Measurements from ENCODE around the gene COMMD4.
A peak's percentile ranks its signal among the peaks of the same experiment; 100 is the strongest.
"Not testable (repeated sequence)": the region's sequence is repeated elsewhere in the genome, so short reads cannot be mapped to it uniquely, and the experiment has no call there.

The COMMD4 gene

DNA sequence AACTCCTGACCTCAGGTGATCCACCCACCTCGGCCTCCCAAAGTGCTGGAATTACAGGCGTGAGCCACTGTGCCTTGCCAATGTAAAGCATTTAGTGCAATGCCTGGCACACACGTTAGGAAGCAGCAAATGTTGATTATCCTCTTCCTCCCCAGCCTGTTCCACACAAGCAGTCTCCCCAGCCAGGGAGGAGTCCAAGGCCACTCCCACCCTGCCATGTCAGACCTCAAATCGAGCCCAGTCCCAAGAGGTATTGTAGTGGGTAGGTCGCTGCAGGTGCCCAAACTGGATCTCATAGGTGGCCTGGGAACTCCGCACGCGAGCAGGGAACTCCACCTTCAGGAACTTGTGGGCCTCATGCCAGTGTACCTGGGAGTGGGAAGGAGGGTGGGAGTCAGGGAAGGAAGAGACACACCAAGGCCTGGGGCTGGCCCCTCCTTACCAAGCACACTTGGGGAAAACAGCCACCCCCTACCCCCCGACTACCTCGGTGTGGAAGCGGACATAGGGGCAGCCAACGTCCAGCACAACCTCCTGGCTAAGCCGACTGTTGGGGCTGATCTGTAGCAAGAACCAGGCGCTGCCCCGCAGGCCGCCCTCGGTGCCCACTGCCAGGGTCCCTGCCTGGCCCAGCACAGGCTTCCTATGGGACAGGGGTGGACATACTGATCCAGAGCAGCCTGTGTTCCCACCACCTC, 22.3 kb downstream of the COMMD4 start:
- no peak for DNase-seq

DNA sequence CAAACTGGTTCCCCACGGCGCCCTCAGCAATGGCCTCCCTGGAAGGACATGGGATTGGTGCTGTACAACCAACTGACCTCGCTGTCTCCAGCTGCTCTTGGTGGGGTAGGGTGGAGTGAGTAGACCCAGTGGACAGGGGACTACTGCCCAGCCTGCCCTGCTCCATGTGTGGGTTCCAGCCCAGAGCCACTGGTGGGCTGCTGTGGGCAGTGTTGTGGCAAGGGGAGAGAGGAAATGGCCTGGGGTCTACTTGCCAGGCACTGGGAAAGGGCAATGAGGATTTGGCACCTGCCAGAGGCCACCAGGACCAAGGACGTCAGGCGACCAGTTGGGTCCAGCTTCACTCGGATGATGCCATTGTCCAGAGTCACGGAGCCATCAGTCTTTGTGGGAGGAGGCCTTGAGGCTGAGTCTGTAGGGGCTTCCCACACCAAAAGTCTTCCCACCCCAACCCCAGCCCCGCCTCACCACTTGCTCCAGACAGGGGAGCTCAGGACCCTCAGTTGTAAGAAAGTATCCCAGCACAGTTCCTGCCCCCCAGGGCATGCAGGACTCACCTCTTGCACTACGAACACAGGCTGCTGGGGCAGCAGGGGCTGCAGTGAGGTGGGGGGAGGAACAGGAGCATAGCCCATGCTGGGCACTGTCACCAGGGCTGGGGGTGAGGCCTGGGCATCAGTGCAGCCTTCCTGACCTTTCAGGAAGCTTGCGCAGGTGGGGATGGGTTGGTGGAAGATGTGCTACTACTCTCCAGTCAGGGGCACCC, 23.1 kb downstream of the COMMD4 start:
- DNase-seq = no peak

DNA sequence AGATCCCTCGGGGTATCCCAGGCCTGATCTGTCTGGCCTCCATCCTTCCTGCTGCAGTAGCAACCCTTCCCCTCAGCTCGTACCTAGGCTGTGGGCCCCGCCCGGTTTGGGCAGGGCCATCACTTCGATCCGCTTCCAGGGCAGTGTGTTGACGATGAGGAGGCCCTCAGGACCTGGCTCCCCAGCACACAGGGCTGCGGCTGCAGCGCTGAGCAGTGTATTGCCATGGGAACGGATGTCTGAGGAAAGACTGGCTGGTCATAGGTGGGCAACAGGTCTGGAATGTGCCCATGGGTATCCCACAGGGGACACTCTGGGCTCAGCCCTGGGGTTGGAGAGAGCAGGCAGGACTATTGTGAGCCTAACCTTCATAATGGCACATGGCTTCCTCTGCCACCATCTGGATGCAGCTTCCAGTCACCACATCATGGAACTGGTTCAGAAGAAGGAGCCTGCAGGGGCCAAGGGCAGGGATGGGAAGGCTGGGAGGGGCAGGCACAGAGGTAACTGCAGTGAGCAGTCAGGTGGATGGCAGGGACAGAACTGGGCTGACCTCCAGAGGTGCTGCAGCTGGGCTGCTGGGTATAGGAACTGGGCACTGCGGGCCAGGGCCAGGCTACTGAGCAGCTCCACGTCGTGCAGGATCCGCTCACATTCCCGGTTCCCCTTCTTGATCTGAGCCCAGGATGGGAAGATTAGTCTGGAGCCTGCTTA, 23.8 kb downstream of the COMMD4 start:
- DNase-seq = no peak

DNA sequence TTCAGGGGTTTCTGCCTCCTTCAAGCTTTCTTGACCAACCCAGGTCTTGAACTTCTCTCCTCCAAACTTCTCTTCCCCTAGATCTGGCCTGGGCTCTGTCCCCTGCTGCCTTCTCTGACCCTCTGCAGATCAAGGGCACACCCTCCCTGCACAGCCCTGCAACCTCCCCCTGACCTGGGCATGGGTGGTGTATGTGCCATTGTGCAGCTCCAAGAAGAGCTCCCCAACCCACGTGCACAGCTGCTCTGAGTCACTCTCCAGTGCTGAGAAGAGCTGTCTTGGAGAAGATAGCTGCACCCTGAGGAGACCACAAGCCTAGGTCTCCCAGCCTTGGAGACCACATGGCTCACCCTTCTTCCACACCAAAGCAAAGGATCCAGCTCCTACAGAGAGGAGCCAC, 24.5 kb downstream of the COMMD4 start:
- DNase-seq = no peak

DNA sequence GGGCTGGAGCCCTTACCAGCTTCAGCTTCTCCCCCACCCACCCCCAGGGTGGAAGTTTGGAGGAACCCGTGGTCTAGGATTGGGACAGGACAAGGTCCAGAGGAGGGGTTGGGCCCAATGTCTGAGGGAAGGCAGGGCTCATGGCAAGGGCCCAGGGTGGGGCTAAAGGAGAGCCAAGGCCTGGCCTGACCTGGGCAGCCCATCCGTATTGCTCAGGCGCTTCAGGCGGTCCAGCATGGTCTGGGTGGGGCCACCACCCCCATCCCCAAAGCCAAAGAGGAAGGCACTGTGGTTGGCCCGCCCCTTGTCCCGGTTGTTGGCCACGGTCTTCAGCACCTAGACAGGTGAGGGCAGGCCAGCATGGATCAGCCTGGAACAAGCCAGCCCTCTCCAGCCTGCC, 25.0 kb downstream of the COMMD4 start:
- DNase-seq = no peak

DNA sequence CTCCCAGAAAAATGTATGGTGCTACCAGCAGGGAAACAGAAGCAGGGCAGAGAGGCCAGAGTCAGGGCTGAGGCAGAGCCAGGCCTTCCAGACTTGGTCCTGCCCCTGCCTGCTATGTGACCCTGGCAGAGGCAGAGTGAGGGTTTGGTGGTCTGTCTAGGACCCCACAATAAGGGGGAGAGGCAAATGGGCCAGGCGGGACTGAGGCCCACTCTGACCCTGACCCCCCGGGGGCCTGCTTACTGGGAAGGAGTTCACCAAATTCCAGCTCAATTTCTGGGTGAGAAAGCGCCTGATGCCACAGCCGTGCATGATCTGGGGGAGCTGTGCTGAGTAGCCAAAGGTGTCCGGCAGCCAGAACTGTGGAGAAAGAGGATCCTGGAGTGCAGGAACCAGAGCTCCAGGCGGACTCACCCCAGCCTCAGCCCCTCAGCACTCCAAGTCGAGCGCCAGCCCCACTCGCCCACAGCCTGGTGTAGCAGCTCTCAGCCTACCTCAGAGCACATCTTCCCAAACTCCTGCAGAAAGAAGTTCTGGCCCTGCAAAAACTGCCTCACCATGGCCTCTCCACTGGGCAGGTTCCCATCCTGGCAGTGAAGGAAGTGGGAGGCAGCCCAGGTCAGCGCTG, 25.6 kb downstream of the COMMD4 start:
- no peak for DNase-seq

DNA sequence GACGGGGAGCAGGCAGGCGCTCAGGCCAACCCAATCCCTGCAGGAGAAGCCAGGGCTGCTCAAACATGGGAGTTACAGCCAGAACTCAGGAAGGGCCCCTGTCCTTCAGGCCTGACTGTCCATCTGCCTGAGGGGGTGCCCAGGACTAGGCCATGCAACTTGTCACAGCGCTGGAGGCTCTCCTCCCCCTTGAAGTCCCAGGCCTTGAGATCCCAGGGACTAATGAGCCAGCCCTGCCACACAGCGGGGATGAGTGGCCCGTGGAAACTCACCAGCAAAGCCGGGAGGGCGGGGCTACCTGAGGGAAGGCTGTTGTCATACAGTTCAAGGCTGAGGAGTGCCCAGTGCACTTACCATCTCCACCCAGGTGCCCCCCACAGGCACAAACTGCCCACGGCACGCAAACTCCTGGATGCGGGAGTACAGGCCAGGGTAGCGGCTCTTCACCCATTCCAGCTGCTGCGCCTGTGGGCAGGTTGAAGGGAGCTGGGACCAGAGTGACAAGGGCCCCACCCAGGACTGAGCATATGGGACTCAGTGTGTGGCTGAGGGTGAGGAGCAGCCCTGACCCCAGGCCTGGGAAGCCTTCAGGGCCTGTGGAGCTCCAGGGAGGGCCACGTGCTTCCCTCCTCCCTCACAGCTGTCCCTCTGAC, 26.3 kb downstream of the COMMD4 start:
- no peak for DNase-seq

DNA sequence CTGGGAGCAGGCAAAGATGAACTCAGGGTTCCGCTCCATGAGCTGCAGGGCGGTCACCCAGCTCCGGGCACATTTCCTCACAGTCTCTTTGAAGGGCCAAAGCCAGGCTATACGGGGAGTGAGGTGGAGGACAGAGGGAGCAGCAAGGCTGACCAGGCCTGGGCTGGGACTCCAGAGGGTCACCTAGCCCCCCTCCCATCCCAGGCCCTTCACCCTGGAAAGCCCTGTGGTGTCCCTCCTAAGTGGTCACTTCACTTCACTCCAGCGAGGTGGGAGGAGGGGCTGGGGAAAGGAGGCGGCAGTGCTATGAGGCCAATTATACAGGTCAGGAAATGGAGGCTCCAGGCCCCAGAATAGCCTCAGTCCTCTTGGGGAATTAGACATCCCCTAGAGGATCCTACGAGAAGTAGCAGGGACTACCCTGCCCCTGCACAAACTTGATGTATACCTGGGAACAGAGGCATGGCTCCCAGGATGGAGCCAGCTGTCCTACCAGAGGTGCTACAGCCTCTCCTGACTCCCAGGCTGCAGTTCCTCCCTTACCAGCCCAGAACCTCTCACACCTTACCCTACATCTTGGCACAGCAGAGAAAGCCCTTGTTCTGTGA, 26.9 kb downstream of the COMMD4 start:
- DNase-seq = no peak

DNA sequence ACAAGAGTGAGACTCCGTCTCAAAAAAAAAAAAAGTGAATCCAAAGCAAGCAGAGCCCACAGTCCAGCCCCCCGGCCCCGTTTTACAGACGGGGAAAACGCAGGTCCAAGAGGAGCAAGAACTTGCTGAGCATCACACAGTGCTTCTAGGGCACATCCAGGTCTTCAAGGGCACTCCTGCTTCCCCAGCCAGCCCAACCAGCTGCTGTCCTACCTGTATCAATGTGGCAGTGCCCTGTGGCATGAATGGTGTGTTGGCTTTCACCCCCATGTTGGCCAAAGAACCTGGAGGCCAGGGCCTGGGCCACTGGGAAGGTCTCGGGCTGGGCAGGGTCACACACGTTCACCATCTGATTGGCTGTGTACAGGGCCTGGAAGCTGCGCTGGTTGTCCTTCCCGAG, 27.9 kb downstream of the COMMD4 start:
- no peak for DNase-seq

DNA sequence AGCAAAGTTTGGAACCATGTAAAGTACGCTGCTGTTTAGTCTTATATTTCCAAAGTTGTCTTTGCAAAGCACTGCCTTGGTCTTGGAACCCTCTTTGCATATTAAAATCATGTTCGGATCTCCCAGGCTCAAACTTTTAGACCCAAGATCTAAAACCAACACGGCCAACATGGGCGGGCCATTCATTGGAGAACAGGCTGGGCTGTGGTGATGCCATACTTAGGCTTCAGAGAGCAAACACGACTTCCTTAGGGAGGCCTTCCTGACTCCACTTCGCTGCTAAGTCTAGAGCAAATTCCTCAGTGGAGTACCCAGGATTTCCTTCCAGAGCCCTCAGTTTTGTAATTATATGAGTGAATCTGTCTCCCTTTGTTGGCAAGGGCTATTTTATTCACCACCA, 29.0 kb downstream of the COMMD4 start:
- no peak for DNase-seq

DNA sequence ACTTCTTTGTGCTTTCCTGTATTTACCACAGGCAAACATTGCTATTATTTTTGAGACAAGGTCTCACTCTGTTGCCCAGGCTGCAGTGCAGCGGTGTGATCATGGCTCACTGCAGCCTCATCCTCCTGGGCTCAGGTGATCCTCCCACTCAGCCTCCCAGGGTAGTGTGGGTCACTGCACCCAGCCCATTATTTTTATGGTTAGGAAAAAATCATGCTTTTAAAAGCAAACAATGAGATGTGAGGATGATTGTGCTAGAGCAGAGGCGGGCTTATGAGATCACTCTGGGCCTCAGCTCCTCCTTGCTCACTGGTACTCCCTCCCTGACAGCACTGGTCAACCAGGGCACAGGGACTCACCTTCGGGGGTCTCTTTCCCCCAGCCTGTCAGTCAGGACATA, 30.3 kb downstream of the COMMD4 start:
- no peak for DNase-seq

DNA sequence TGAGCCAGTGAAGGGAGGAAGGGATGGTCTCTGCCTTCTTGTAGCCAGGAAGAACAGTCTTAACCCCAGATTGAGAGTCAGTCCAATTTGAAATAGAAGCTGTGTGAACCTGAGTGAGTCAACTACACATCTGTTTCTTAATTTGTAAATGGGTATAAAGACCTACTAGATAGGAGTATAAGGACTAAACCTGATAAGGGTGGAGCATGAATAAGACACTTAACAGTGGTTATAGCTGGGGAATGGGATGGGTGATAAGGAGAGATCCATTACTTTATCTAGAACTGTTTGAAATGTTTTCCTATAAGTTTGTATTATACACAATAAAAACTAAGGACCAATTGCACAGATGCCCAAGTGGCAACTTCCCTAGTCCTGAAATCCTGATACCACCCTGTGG, 31.1 kb downstream of the COMMD4 start:
- DNase-seq = no peak

DNA sequence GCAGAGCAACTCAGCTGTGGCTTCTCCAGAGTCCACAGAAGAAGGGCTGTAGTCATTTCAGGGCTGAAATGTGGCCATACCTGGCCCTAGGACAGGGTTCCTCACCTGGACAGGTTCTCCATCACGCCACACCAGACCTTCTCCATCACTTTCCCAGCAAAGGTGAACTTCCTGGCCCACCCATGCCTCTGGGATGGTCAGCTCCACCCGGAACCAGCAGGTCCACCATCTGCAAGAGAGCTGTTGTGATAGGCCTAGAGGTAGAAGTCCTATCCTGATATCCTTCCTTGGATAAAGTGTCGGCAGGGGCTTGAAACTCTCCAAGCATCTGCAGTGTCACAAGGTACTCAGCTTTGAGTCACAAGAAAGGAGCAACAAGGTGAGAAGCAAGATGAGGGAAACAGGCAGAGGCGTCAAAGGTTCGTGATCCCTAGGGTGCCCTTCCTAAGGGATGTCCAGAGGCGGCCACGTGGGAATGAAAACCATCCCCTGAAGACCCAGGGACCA, 31.6 kb downstream of the COMMD4 start:
- no peak for DNase-seq

DNA sequence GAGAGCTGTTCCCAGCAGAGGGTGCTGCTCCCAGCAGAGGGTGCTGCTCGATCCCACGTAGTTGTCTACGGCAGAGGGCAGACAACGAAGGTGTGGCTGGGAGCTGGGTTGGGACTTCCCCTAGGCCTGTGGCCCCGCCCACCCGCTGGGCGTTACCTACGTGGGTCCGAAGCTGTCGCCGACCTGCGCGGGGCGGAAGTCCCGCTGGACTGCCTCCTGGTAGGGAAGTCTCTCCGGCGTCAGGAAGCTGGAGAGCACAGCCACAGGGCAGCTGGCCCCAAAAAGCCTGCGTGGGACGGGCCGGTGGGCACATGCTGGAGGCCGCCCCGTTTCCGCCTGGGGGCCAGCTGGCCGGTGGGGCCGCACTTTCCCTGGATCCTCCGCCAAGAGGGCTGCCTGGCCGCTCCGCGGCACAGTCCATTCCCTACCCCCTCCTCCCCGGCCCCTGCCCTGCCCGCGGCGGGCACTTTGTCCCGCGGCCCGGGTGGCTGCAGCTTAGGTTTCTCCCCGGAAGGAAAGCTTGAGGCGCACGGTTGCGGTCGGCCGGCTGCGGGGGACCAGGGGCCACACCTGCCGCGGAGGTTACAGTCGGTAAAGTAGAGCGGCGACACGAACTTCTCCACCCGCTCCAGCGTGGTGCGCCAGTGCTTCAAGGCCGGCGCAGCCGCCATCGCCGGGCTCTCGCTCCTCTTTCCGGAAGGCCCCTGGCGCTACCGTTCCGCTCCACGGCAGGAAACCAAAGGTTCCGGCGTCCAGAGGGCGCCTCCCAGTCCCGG, 32.2 kb downstream of the COMMD4 start, which contains the start of gene MAN2C1:
TSS of gene MAN2C1 (minus strand) at position 695 of the 776 bp plus-strand sequence. CDS start at position 671, 24 bp downstream.
- DNase-seq = peak; percentile 68

DNA sequence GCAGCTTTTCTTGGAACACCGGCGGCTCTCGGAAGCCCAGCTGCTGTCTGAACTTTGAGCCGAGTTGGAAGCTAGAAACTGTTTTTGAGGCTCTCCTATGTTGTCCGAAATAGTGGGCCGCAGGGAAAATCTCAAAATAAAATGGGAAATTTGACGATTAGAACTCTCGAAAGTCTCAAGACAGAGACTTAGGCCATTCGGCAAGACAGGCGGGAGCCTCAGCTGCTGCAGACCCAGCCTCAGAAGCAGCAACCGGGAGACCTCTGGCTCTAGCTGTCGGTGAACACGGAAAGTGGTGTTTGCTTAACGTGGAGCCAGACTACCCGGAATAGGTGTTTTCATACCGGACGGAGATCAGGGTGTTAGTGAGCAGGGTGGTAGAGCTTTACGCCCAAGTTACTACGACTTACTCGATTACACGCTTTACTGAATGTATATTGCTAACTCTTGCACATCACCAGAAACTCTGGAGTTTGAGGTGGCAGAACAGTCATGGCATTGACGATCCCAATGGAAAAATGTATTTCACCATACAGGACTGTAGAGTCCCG, 32.9 kb downstream of the COMMD4 start:
- no peak for DNase-seq

DNA sequence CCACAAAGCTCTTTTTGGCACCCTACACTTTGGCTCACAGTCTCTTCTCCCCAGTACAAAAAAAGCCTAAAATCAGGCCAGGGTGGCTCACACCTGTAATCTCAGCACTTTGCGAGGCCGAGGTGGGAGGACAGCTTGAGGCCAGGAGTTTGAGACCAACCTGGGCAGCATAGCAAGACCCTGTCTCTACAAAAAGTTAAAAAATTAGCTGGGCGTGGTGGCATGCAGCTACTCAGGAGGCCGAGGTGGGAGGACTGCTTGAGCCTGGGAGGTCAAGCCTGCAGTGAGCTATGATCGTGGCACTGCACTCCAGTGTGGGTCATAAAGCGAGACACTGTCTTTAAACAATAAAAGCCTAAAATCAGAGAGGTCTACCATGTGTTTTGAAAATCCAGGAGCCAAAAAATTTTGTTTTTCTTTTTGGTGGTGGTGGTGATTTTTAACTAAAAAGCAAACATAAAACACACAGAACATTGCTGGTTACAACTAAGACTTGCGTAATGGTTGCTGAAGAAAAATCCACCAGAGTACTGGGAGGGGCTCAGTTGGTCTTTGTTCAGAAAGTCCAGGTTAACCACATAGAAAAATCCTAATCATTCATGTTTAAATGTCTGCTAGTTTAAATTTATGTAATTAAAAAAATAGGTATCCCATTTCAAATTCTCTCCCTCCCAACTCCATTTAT, 34.2 kb downstream of the COMMD4 start:
- no peak for DNase-seq

DNA sequence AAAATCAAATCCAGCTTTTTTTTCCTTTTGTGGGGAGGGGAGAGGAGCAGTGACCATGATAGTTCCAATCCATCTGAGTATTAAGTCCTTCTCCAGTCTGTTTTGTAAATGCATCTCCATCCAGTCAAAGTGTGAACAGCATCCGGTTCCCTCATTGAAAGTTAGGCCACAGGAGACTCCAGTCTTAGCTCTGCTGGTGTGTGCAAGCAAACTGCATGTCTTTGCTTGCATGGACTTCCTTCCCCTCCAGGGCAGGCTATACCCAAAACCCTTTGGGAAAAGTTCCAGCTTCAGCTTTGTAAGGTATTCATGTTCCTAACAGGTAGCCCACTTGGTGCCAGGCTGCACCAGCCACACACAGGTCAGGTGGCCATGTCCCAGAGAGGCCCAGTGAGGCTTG, 35.6 kb downstream of the COMMD4 start:
- DNase-seq = no peak

DNA sequence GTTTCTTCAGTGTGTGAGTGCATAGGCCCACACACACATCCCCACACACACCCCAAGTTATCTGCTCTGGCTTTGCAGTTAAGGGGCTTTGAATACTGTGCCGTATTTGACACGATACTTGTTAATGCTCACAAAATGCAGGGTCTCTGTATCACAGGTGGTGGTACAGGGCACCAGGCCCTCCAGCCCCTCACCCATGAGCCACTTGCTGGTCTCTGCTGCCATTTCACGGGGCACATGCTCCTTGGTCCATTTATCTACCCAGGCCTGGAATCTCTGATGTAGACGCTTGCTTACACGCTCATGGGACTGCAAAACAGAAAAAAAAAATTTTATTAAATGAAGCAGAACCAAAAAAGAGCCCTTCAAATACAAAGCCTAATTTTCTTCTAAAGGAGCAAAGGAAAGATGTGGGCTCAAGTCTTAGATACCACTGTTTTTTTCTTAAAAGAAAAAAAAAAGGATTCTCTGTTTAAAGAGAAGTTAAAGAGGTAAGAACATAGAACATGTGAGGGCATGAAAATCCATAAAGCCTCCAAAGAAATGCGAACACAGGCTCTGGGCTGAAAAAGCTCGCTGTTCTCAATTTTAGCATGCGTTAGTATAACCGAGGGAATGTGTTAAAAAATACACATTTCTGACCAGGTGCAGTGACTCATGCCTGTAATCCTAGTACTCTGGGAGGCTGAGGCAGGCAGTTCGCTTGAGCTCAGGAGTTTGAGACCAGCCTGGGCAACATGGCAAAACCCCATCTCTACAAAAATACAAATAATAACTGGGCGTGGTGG, 36.2 kb downstream of the COMMD4 start:
- no peak for DNase-seq

DNA sequence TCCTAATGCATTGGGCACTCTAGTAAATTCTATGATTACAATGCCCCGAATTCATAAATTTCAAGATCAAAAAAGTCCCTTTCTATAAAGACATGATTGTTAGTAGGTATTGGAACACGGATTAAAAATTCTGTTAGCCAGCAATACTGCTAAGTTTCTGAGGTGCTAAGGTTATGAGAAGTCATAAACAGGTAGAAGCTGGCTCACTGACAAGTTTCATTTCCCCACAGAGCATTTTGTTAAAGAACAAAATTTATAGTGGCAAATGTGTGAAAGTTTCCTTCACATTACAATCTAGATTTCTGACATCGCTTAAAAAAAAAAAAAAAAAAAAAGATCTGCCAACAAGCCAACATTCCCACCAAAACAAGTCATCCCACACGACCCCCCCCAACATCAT, 44.9 kb downstream of the COMMD4 start:
- DNase-seq = no peak

DNA sequence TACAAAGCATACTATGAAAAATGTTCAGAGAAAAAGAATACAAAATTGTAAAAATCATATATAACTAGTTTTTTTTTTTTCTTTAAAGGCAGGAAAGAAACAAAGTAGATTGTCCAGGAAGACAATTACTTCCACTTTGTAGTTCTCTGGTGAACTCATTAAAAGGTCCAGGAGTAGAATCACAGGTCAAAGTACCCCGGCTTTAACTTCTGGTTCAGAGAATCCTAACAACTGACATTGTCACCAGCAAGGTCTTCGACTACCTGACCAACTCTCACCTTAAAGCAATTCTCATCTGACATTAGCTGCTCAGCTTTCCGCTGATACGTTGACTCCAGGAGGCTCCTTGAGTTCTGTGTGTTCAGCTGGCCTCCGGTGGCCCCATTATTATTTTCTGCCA, 48.1 kb downstream of the COMMD4 start:
- not testable (repeated sequence) for DNase-seq
